Stimulated activated CD4-positive, alpha-beta T cell treated with anti-CD3 and anti-CD28 coated beads, TNF-alpha, amount 100 ng/mL, for 1 hour (primary cell): ENCODE measurements around the gene TAL1.

Experiments
- DNase-seq, 3 donors: peaks; one replicate each; pipeline ENCODE4 v3.0.0-alpha.2; 2020; ENCODE audit warnings: low read depth in 3 of 3, low spot score in 1 of 3

The TAL1 gene

DNA sequence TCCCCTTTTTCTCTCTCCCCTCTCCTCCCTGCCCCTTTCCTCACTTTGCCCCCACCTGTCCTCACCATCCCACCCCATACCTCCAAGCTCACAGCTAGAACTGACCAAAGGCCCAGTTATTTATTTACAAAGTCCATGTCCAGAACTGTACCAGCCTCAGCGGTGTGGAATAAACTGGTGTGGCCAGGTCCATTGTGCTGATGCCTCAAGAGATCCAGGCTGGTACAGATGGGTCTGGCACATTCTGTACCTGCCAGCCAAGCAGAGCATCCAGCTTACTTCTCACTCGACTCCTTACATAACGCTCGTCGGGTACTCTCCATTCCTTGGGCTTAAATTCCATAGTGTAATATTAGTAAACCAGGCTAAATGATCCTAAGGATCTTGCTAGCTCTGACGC, 54.0 kb downstream of the TAL1 start:
- DNase-seq, result no peak

DNA sequence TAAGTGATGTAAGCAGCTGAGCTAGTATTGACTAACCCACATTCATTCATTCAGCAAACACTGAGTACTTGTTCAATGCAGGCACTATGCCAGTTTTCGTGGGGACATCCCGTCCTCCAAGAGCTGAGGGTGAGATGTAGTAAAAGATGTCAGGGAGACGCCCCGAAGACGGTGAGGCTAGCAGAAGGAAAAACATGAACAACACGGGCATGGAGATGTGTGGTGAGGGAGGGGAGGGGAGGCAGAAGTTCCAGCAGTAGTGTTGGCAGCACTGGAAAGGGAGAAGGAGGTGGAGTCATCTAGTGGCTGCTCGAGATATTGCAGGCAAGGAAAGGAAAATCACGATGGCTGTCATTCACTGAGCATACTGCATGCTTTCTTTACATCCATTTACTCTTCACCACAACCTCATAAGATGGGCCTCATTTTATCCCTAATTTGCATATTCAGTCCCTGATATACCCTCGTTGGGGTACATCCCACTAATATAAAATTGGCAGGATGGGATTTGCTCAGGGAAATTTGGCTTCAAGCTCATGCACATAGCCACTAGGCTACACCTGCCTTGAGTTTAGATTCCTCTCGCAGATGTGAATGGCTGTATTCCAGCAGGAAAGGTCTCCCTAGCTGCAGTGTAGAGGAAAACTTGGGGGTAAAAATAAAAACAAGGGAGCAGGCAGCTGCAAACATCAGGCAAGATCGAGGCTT, 56.6 kb downstream of the TAL1 start:
- no peak for DNase-seq

DNA sequence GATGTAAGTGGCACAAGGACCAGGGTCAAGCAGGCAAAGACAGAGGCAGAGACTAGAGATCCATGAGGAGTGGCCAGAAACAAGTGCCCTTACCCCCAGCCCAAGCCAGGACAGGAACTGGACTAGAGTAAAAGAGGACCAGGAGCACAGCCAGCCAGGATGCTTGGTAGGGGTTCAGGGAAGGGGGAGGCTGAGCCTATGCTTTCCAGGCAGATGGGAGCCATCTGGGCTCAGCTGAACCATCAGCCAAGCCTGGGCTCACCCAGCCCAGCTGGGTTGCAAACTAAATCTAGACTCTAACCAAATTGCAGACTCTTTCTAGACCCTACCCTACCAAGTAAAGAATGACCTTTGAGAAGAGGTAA, 57.4 kb downstream of the TAL1 start:
- no peak for DNase-seq

DNA sequence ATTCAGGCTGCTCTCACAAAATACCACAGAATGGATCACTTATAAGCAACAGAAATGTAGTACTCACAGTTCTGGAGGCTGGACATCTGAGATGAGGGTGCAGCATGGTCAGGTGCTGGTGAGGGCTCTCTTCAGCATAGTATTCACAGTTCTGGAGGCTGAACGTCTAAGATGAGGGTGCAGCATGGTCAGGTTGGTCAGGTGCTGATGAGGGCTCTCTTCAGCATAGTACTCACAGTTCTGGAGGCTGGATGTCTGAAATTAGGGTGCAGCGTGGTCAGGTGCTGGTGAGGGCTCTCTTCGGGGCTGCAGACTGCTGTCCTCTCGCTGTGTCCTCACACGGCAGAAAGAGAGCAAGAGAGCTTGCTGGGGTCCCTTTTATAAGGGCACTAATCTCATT, 59.2 kb downstream of the TAL1 start:
- no peak for DNase-seq
